ENCODE measurements around the gene OR4D10.

OR4D10 gene

DNA sequence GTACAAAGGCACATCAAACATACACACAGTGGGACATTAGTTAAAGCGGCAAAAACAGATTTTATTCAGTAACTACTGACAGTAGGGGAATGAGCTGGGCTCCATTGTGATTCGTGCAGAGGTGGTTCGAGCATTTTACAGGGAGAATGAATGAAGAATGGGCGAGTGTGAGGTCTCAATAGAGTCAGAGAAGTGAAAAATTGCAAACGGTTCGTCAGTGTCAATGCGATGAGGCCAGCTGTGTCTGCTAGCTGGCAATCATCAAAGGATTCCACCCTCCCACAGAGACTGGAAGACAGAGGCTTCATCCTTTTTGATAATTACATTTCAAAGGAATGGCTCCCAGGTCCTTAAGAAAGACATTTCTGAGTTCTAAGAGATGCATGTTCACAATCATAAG lies 55.6 kb downstream of the OR4D10 start:
- DNase-seq (ENCODE audit: low spot score) = no peak
